ENCODE measurements around the gene SSNA1. TPM values are rescaled to one million over a fixed set of nuclear protein-coding genes. Genes with fewer than 3 reads are reported as not detected.

The SSNA1 gene
- total RNA-seq, 1 donor from 2014 or later = 128 TPM

GRCh38 chr9:137222190-137223077 lies 34.0 kb downstream of the SSNA1 start, which contains the start of gene RNF208:
TSS of gene RNF208 (minus strand) at chr9:137222240. CDS start at chr9:137221212, 1,028 bp downstream.
- no peak for DNase-seq

- DNase-seq = peak; percentile 98
Observed at GRCh38 chr9:137223078-137223970, 34.8 kb downstream of the SSNA1 start.

- DNase-seq = no peak
Observed at GRCh38 chr9:137224830-137225694, 36.6 kb downstream of the SSNA1 start, which contains the start of gene CYSRT1. TSS of gene CYSRT1 (plus strand) at chr9:137225174. CDS start at chr9:137225622, 448 bp downstream.

GRCh38 chr9:137225699-137226331 lies 37.3 kb downstream of the SSNA1 start:
- no peak for DNase-seq

GRCh38 chr9:137226338-137227053 lies 38.0 kb downstream of the SSNA1 start:
- no peak for DNase-seq

GRCh38 chr9:137227054-137227852 lies 38.8 kb downstream of the SSNA1 start, which contains the start of gene RNF224:
TSS of gene RNF224 (plus strand) at chr9:137227502. CDS start at chr9:137228336, 834 bp downstream.
- peak; percentile 88 for DNase-seq

GRCh38 chr9:137227853-137228505 lies 39.5 kb downstream of the SSNA1 start:
- DNase-seq = no peak

GRCh38 chr9:137228506-137228967 lies 40.1 kb downstream of the SSNA1 start:
- no peak for DNase-seq

- no peak for DNase-seq
Observed at GRCh38 chr9:137228968-137229896, 40.8 kb downstream of the SSNA1 start.

GRCh38 chr9:137229903-137230704 lies 41.6 kb downstream of the SSNA1 start:
- DNase-seq = no peak

- DNase-seq = no peak
Observed at GRCh38 chr9:137230705-137231371, 42.4 kb downstream of the SSNA1 start, which contains the start of gene SLC34A3. TSS of gene SLC34A3 (plus strand) at chr9:137230901. CDS start at chr9:137231703, 802 bp downstream.

- no peak for DNase-seq
Observed at GRCh38 chr9:137231372-137232039, 43.0 kb downstream of the SSNA1 start.

GRCh38 chr9:137232101-137232500 lies 43.6 kb downstream of the SSNA1 start:
- no peak for DNase-seq

GRCh38 chr9:137232510-137232909 lies 44.0 kb downstream of the SSNA1 start:
- no peak for DNase-seq

- no peak for DNase-seq
Observed at GRCh38 chr9:137233143-137233980, 44.9 kb downstream of the SSNA1 start.
